Breast epithelium (tissue), 3 donors: Measurements from ENCODE around the gene PRKAR1B.

Experiments used
- POLR2A ChIP-seq: fragments of 450-650 bp; IDR thresholded peaks from one replicate; pipeline ENCODE4 v1.6.1; 2016; ENCODE audit warnings: antibody characterized with exemption, mild to moderate bottlenecking, moderate library complexity
- POLR2AphosphoS5 ChIP-seq, 3 donors: sonication (generic); formaldehyde crosslinking; IDR thresholded peaks; one replicate each; pipeline ENCODE4 v1.6.1; 2017; ENCODE audit warnings: antibody characterized with exemption in 3 of 3
- TF ChIP-seq, protein P1 (sequence below), 3 donors: fragments of 450-650 bp; IDR thresholded peaks; one replicate each; pipeline ENCODE4 v1.5.1; 2016 to 2017; ENCODE audit warnings: antibody characterized with exemption in 3 of 3, mild to moderate bottlenecking in 3 of 3, moderate library complexity in 3 of 3

DNA sequence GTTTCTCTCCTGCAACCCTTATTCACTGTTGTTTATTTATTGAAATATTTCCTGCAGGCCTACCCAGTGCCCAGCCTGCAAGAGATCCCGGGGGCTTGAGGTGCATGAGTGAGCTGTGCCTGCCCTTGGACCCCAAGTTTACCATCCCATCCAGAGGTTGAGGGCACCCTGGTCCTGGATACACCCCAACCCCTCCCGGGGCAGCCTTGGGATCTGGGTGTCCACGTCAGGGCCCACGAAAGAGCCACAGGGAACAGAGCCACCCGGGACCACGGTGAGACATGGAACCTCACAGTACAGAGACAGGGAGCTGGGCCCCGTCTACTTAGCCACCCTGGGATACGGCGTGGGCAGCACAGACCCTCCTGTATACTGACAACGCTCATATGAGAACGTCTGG is 178.7 kb downstream of the PRKAR1B start:
- TF ChIP-seq POLR2A (no peak), POLR2AphosphoS5 (IDR thresholded peaks at IDR 0.05) (no peak)
- TF ChIP-seq, protein P1, sequence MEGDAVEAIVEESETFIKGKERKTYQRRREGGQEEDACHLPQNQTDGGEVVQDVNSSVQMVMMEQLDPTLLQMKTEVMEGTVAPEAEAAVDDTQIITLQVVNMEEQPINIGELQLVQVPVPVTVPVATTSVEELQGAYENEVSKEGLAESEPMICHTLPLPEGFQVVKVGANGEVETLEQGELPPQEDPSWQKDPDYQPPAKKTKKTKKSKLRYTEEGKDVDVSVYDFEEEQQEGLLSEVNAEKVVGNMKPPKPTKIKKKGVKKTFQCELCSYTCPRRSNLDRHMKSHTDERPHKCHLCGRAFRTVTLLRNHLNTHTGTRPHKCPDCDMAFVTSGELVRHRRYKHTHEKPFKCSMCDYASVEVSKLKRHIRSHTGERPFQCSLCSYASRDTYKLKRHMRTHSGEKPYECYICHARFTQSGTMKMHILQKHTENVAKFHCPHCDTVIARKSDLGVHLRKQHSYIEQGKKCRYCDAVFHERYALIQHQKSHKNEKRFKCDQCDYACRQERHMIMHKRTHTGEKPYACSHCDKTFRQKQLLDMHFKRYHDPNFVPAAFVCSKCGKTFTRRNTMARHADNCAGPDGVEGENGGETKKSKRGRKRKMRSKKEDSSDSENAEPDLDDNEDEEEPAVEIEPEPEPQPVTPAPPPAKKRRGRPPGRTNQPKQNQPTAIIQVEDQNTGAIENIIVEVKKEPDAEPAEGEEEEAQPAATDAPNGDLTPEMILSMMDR (IDR thresholded peaks at IDR 0.05) = no peak
